Peyer's patch (tissue), 4 donors: ENCODE results near the gene CNTN5.

ENCODE experiments used
- CTCF ChIP-seq, 6 experiments: fragments of 450-650 bp in 4 of 6; fragments of 200-600 bp in 2 of 6; sonication (generic) in 1 of 6; IDR thresholded peaks; one replicate each; pipeline ENCODE4 v1.5.1; 2017 to 2019; ENCODE audit warnings: antibody characterized with exemption in 6 of 6, mild to moderate bottlenecking in 3 of 6, moderate library complexity in 1 of 6
- POLR2A ChIP-seq, 2 donors: fragments of 450-650 bp; IDR thresholded peaks; one replicate each; pipeline ENCODE4 v1.5.1; 2017; ENCODE audit warnings: antibody characterized with exemption in 2 of 2, mild to moderate bottlenecking in 2 of 2, moderate library complexity in 2 of 2

GRCh38 chr11:99818991-99819390, 798.2 kb downstream of the CNTN5 start:
- TF ChIP-seq CTCF (IDR thresholded peaks at IDR 0.05): no peak
- TF ChIP-seq POLR2A (IDR thresholded peaks at IDR 0.05): no peak
